ENCODE measurements around the gene SLC39A8.

DNA sequence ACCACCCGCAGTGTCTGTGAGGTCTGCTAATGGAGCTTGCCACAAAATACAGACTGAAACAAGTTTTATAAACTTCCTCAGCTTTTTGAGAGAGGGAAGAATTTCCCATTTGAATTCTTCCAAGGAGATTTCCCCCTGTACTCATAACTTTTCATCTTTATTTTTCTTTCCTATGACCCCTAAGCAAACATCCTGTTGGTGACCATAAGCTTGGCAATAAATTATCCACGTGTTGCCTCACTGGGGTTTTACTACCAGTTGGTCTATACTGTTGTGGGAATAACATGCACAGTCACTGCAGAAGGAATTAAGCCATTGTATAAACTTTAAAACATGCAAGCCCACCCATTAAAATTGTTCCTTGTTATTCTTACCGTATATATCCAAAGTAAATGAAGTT is 86.2 kb downstream of the SLC39A8 start:
- TF ChIP-seq POLR2A (IDR thresholded peaks at IDR 0.05; ENCODE audit: low read depth, low read length) (no peak), POLR2AphosphoS5 (IDR thresholded peaks at IDR 0.05; ENCODE audit: low read depth, low read length) (no peak), TAF1 (IDR thresholded peaks at IDR 0.05; ENCODE audit: borderline replicate concordance, low read depth, low read length) (no peak)
